ENCODE results near the gene APP.
A peak's percentile ranks its signal among the peaks of the same experiment; 100 is the strongest.

The APP gene

GRCh38 chr21:26170471-26171257 is at the start of gene APP:
TSS of gene APP (minus strand) at chr21:26170770. CDS start at chr21:26170620, 150 bp downstream.
- DNase-seq: peak; percentile 54 to 89

GRCh38 chr21:26212220-26212619 is 41.6 kb upstream of the APP start:
- no peak for DNase-seq

GRCh38 chr21:26210614-26211013 is 40.0 kb upstream of the APP start:
- no peak for DNase-seq

- no peak for DNase-seq
Observed at GRCh38 chr21:26207021-26207420, 36.5 kb upstream of the APP start.

GRCh38 chr21:26199456-26199855 is 28.9 kb upstream of the APP start:
- no peak for DNase-seq

- no peak for DNase-seq
Observed at GRCh38 chr21:26195708-26196107, 25.1 kb upstream of the APP start.

GRCh38 chr21:26194811-26195251 is 24.3 kb upstream of the APP start:
- no peak for DNase-seq

- no peak for DNase-seq
Observed at GRCh38 chr21:26194326-26194725, 23.8 kb upstream of the APP start.

GRCh38 chr21:26191609-26192008 is 21.0 kb upstream of the APP start:
- no peak for DNase-seq

- DNase-seq: no peak
Observed at GRCh38 chr21:26188422-26188821, 17.9 kb upstream of the APP start.

- no peak for DNase-seq
Observed at GRCh38 chr21:26185446-26185845, 14.9 kb upstream of the APP start.

- no peak for DNase-seq
Observed at GRCh38 chr21:26185021-26185420, 14.5 kb upstream of the APP start.

- DNase-seq: no peak
Observed at GRCh38 chr21:26179501-26179900, 8.9 kb upstream of the APP start.

GRCh38 chr21:26177746-26178426 is 7.3 kb upstream of the APP start:
- DNase-seq: peak; percentile 35 to 58

GRCh38 chr21:26177187-26177586 is 6.6 kb upstream of the APP start:
- no peak for DNase-seq

GRCh38 chr21:26171258-26172100 is 909 bp upstream of the APP start:
- DNase-seq: no peak

- peak; percentile 57 to 77 for DNase-seq
Observed at GRCh38 chr21:26169611-26170470, 729 bp downstream of the APP start.

GRCh38 chr21:26169061-26169610 is 1.4 kb downstream of the APP start:
- peak; percentile 70 to 75 for DNase-seq

GRCh38 chr21:26168371-26168770 is 2.2 kb downstream of the APP start:
- no peak for DNase-seq

GRCh38 chr21:26167593-26167992 is 3.0 kb downstream of the APP start:
- DNase-seq: peak in 1 of 2 experiments; percentile 15

GRCh38 chr21:26165331-26165730 is 5.2 kb downstream of the APP start:
- no peak for DNase-seq

- no peak for DNase-seq
Observed at GRCh38 chr21:26164311-26164710, 6.3 kb downstream of the APP start.

All from NCI-H526 (cell line).